Mesothelial cell of epicardium (in vitro differentiated cells): Measurements from ENCODE around the gene FLOT2. TPM values are rescaled to one million over a fixed set of nuclear protein-coding genes. Genes with fewer than 3 reads are reported as not detected.
A peak's percentile ranks its signal among the peaks of the same experiment; 100 is the strongest.
"Not testable (repeated sequence)": the region's sequence is repeated elsewhere in the genome, so short reads cannot be mapped to it uniquely, and the experiment has no call there.

Source experiments
- DNase-seq, 2 experiments: peaks; one replicate each; pipeline ENCODE4 v3.0.0; 2021; ENCODE audit warnings: low spot score in 2 of 2; ENCODE audit not compliant: unreplicated experiment in 2 of 2
- H3K27ac Mint-ChIP-seq: 2 replicates; pipeline ENCODE4 v1.8.0; 2021; ENCODE audit warnings: mixed read lengths
- H3K27me3 Mint-ChIP-seq: 2 replicates; pipeline ENCODE4 v1.8.0; 2021; ENCODE audit warnings: low read depth, mixed read lengths
- H3K36me3 Mint-ChIP-seq: 2 replicates; pipeline ENCODE4 v1.8.0; 2021; ENCODE audit warnings: mixed read lengths
- H3K4me1 Mint-ChIP-seq: 2 replicates; pipeline ENCODE4 v1.8.0; 2021; ENCODE audit warnings: mixed read lengths
- H3K4me3 Mint-ChIP-seq: 2 replicates; pipeline ENCODE4 v1.8.0; 2021; ENCODE audit warnings: mild to moderate bottlenecking, moderate library complexity, mixed read lengths
- H3K9me3 Mint-ChIP-seq: 2 replicates; pipeline ENCODE4 v1.8.0; 2021; ENCODE audit warnings: mixed read lengths
- CTCF ChIP-seq: fragments of 200-600 bp; sonication (generic); IDR thresholded peaks from one replicate; pipeline ENCODE4 v1.5.0; 2021; ENCODE audit warnings: antibody characterized with exemption; ENCODE audit not compliant: unreplicated experiment
- total RNA-seq: library from RNA; stranded (reverse); gene quantifications from 3 replicates; pipeline ENCODE4 v1.2.1, GENCODE V29; 2021

FLOT2 gene
- total RNA-seq, 1 donor from 2014 or later, result 85.4 TPM

GRCh38 chr17:28935744-28936460 lies 38.4 kb upstream of the FLOT2 start:
- H3K4me1 Mint-ChIP-seq, result peaks cover 4% of the 10 kb centered on the region
- H3K36me3 Mint-ChIP-seq, result peaks cover 3% of the 10 kb centered on the region
- no peak for DNase-seq
- peak overlapping the region; percentile 74 for H3K27ac Mint-ChIP-seq
- no peak for TF ChIP-seq CTCF
- H3K9me3 Mint-ChIP-seq, result no peaks in the 10 kb centered on the region
- no peaks in the 10 kb centered on the region for H3K27me3 Mint-ChIP-seq
- H3K4me3 Mint-ChIP-seq, result no peak overlapping the region

DNA sequence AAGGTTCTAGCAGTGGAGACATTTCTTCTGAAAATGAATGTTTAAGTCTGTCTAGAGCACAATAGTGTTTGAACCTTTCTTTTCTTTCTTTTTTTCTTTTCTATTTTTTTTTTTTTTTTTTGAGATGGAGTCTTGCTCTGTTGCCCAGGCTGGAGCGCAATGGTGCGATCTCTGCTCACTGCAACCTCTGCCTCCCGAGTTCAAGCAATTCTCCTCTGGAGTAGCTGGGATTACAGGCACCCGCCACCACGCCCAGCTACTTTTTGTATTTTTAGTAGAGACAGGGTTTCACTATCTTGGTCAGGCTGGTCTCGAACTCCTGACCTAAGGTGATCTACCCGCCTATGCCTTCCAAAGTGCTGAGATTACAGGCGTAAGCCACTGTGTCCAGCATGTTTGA lies 37.0 kb upstream of the FLOT2 start:
- not testable (repeated sequence) for H3K9me3 Mint-ChIP-seq, H3K4me1 Mint-ChIP-seq, H3K27ac Mint-ChIP-seq

DNA sequence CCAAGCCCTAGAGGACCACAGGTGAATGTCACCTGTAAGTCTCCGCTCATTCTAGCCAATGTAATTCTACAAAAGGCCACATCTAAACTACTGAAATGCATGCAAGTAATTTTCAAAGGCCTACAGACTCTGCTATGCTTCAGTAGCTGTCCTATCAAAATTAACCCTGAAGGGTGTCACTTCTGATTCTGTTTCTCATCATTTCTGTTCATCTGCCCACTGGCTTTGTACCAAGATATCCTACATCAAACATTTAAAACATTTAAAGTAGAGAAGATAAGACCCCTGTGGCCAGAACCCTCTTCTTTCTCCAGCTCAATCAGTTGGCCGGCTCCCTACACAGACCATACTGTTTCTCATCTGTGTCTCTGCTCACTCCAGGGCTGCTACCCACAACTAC lies 32.3 kb upstream of the FLOT2 start:
- Mint-ChIP-seq H3K9me3 (peaks cover 4% of the 10 kb centered on the region), H3K27me3 (no peaks in the 10 kb centered on the region), H3K4me1 (peaks cover 6% of the 10 kb centered on the region), H3K27ac (peak overlapping the region; percentile 11), H3K4me3 (no peak overlapping the region), H3K36me3 (peaks cover 13% of the 10 kb centered on the region)
- TF ChIP-seq CTCF, result no peak
- no peak for DNase-seq

More for the DNA sequence above, 37.0 kb upstream of the FLOT2 start:
- not testable (repeated sequence) for H3K36me3 Mint-ChIP-seq, H3K27me3 Mint-ChIP-seq, DNase-seq, H3K4me3 Mint-ChIP-seq

DNA sequence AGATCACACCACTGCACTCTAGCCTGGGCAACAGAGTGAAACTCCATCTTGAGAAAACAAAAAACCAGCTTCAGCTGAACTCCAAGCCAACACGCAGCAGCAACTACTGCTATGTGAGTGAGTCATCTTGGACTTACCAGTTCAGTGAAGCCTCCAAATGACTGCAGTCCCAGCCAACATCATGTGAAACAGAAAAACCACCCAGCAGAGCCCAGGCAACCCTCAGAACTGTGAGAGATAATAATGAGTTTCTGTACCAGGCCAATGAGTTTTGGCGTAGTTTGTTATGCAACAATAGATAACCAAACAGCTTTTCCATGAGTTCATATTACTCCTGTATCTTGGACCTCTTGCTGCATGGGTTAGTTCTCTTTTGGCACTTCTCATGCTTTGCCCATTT lies 30.5 kb upstream of the FLOT2 start:
- no peaks in the 10 kb centered on the region for H3K27me3 Mint-ChIP-seq
- TF ChIP-seq CTCF, result no peak
- H3K36me3 Mint-ChIP-seq, result peaks cover 20% of the 10 kb centered on the region
- peaks cover 4% of the 10 kb centered on the region for H3K9me3 Mint-ChIP-seq
- no peak for DNase-seq
- H3K4me1 Mint-ChIP-seq, result peaks cover 6% of the 10 kb centered on the region
- no peak overlapping the region for H3K4me3 Mint-ChIP-seq
- H3K27ac Mint-ChIP-seq, result no peak overlapping the region

GRCh38 chr17:28926786-28927185 lies 29.3 kb upstream of the FLOT2 start:
- peaks cover 4% of the 10 kb centered on the region for H3K9me3 Mint-ChIP-seq

More at GRCh38 chr17:28926786-28927185, 29.3 kb upstream of the FLOT2 start:
- Mint-ChIP-seq H3K36me3 (peaks cover 26% of the 10 kb centered on the region), H3K4me1 (peaks cover 6% of the 10 kb centered on the region), H3K27me3 (no peaks in the 10 kb centered on the region), H3K27ac (peak overlapping the region; percentile 60), H3K4me3 (no peak overlapping the region)
- no peak for TF ChIP-seq CTCF
- DNase-seq, result no peak
